GM19468 (cell line): Measurements from ENCODE around the gene TAS1R1.

ENCODE experiments used
- ATAC-seq: cut with Tn5 transposase; IDR thresholded peaks from one replicate; pipeline ENCODE4 v1.9.1; 2021; ENCODE audit warnings: mild to moderate bottlenecking, moderate library complexity, moderate number of reproducible peaks; ENCODE audit not compliant: unreplicated experiment; ENCODE audit errors: extremely low read depth

The TAS1R1 gene

GRCh38 chr1:6601923-6602668, 47.0 kb downstream of the TAS1R1 start:
- ATAC-seq = no peak

GRCh38 chr1:6602669-6603237, 47.6 kb downstream of the TAS1R1 start, which contains the start of gene KLHL21:
TSS of gene KLHL21 (minus strand) at chr1:6602869. CDS start at chr1:6602817, 52 bp downstream.
- peak; percentile 41 for ATAC-seq

- no peak for ATAC-seq
These were observed 48.3 kb downstream of the TAS1R1 start for GRCh38 chr1:6603238-6603914.

- ATAC-seq = no peak
These were observed 48.9 kb downstream of the TAS1R1 start for GRCh38 chr1:6603915-6604558.

GRCh38 chr1:6612641-6613360, 57.7 kb downstream of the TAS1R1 start:
- ATAC-seq = no peak

GRCh38 chr1:6613361-6614018, 58.4 kb downstream of the TAS1R1 start, which contains the start of gene PHF13:
TSS of gene PHF13 (plus strand) at chr1:6613731. CDS start at chr1:6614067, 336 bp downstream.
- ATAC-seq = peak; percentile 82

GRCh38 chr1:6614019-6614928, 59.2 kb downstream of the TAS1R1 start:
- ATAC-seq = no peak

GRCh38 chr1:6614929-6615785, 60.0 kb downstream of the TAS1R1 start:
- no peak for ATAC-seq

- ATAC-seq = no peak
These were observed 63.9 kb downstream of the TAS1R1 start for GRCh38 chr1:6619045-6619444.

- no peak for ATAC-seq
These were observed 66.6 kb downstream of the TAS1R1 start for GRCh38 chr1:6621429-6622391.

- no peak for ATAC-seq
These were observed 67.5 kb downstream of the TAS1R1 start for GRCh38 chr1:6622396-6623152.

GRCh38 chr1:6623269-6623965, 68.3 kb downstream of the TAS1R1 start:
- no peak for ATAC-seq

GRCh38 chr1:6624710-6625583, 69.8 kb downstream of the TAS1R1 start, which contains the start of gene THAP3:
TSS of gene THAP3 (plus strand) at chr1:6624868. CDS start at chr1:6625219, 351 bp downstream.
- peak; percentile 72 for ATAC-seq

GRCh38 chr1:6625584-6626149, 70.6 kb downstream of the TAS1R1 start:
- ATAC-seq = no peak
